HEK293 (cell line): Measurements from ENCODE around the gene PIANP.
"Not testable (repeated sequence)": the region's sequence is repeated elsewhere in the genome, so short reads cannot be mapped to it uniquely, and the experiment has no call there.

ENCODE experiments used
- CTCF ChIA-PET: fragments of 350-600 bp; formaldehyde crosslinking; extraction: SDS; loops from one replicate; lab custom pipeline; 2021; ENCODE audit warnings: antibody characterized with exemption; lab: Yijun Ruan, JAX
- POLR2A ChIA-PET: fragments of 300-600 bp; formaldehyde crosslinking; extraction: SDS; loops from one replicate; lab custom pipeline; 2020; ENCODE audit warnings: antibody characterized with exemption, inconsistent platforms; lab: Yijun Ruan, JAX
- H3K27ac ChIP-seq: fragments of 200-500 bp; sonication (Bioruptor generic); 2 replicates; pipeline ENCODE4 v1.5.1; 2014; ENCODE audit warnings: low read depth, low read length, control low read depth, inconsistent platforms; ENCODE audit errors: extremely low read depth
- H3K36me3 ChIP-seq, 2 experiments: fragments of 200-500 bp in 1 of 2; sonication (Bioruptor generic) in 1 of 2; 1 replicate in 1 of 2; 2 replicates in 1 of 2; pipeline ENCODE4 v1.5.1; 2014 to 2017; ENCODE audit warnings: inconsistent platforms in 2 of 2, low read length in 2 of 2; ENCODE audit not compliant: control insufficient read depth in 2 of 2, insufficient read depth in 1 of 2
- H3K4me1 ChIP-seq: fragments of 200-500 bp; sonication (Bioruptor generic); 2 replicates; pipeline ENCODE4 v1.5.1; 2014; ENCODE audit warnings: mild to moderate bottlenecking, low read length, inconsistent platforms; ENCODE audit not compliant: control insufficient read depth, insufficient read depth
- H3K4me3 ChIP-seq: 2 replicates; pipeline ENCODE4 v1.5.1; 2011; ENCODE audit warnings: low read depth, mild to moderate bottlenecking, control low read depth, low read length, moderate library complexity
- H3K9me3 ChIP-seq: fragments of 200-500 bp; sonication (Bioruptor generic); 2 replicates; pipeline ENCODE4 v1.5.1; 2014; ENCODE audit warnings: low read depth, low read length, inconsistent platforms; ENCODE audit not compliant: control insufficient read depth, insufficient read depth
- EGR2 ChIP-seq: fragments of 450-650 bp; formaldehyde crosslinking; IDR thresholded peaks from 2 replicates; pipeline ENCODE4 v1.5.1; 2016; ENCODE audit warnings: low read depth, missing biosample characterization, missing genetic modification characterization
- FEZF1 ChIP-seq: fragments of 450-650 bp; formaldehyde crosslinking; IDR thresholded peaks from 2 replicates; pipeline ENCODE4 v1.5.1; 2016; ENCODE audit warnings: missing biosample characterization, missing genetic modification characterization
- IKZF3 ChIP-seq: fragments of 450-650 bp; IDR thresholded peaks from 2 replicates; pipeline ENCODE4 v1.5.0; 2018; ENCODE audit warnings: missing biosample characterization, mild to moderate bottlenecking, missing genetic modification characterization, moderate library complexity
- TCF7L2 ChIP-seq: IDR thresholded peaks from 2 replicates; pipeline ENCODE4 v1.6.1; 2011; ENCODE audit warnings: low read depth, mild to moderate bottlenecking, inconsistent platforms, low read length, moderate library complexity, borderline replicate concordance
- ZBTB11 ChIP-seq: fragments of 450-650 bp; formaldehyde crosslinking; conservative IDR thresholded peaks from 2 replicates; pipeline ENCODE4 v1.5.1; 2016; ENCODE audit warnings: low read depth, missing biosample characterization, missing genetic modification characterization
- ZBTB20 ChIP-seq: fragments of 450-650 bp; formaldehyde crosslinking; IDR thresholded peaks from 2 replicates; pipeline ENCODE4 v1.5.1; 2016; ENCODE audit warnings: missing biosample characterization, missing genetic modification characterization
- ZFHX2 ChIP-seq: fragments of 450-650 bp; formaldehyde crosslinking; conservative IDR thresholded peaks from 2 replicates; pipeline ENCODE4 v1.5.1; 2016; ENCODE audit warnings: missing biosample characterization, missing genetic modification characterization
- ZNF19 ChIP-seq: fragments of 450-650 bp; formaldehyde crosslinking; IDR thresholded peaks from 2 replicates; pipeline ENCODE4; 2016; ENCODE audit warnings: missing biosample characterization, missing genetic modification characterization, low read depth
- ZNF292 ChIP-seq: fragments of 450-650 bp; formaldehyde crosslinking; IDR thresholded peaks from 2 replicates; pipeline ENCODE4 v1.5.1; 2016; ENCODE audit warnings: low read depth, missing biosample characterization, missing genetic modification characterization, borderline replicate concordance
- ZNF335 ChIP-seq: fragments of 450-650 bp; formaldehyde crosslinking; conservative IDR thresholded peaks from 2 replicates; pipeline ENCODE4 v1.5.1; 2016; ENCODE audit warnings: missing biosample characterization, missing genetic modification characterization
- ZNF350 ChIP-seq: fragments of 450-650 bp; formaldehyde crosslinking; IDR thresholded peaks from 2 replicates; pipeline ENCODE4 v1.5.0; 2017; ENCODE audit warnings: missing biosample characterization, mild to moderate bottlenecking, missing genetic modification characterization
- ZNF416 ChIP-seq: fragments of 450-650 bp; formaldehyde crosslinking; IDR thresholded peaks from 2 replicates; pipeline ENCODE4 v1.5.1; 2016; ENCODE audit warnings: missing biosample characterization, missing genetic modification characterization
- ZNF449 ChIP-seq: fragments of 450-650 bp; formaldehyde crosslinking; IDR thresholded peaks from 2 replicates; pipeline ENCODE4 v1.5.1; 2017; ENCODE audit warnings: missing biosample characterization, mild to moderate bottlenecking, missing genetic modification characterization, moderate library complexity
- ZNF560 ChIP-seq: fragments of 450-650 bp; formaldehyde crosslinking; IDR thresholded peaks from 2 replicates; pipeline ENCODE4 v1.5.1; 2017; ENCODE audit warnings: missing biosample characterization, missing genetic modification characterization, borderline replicate concordance
- ZNF596 ChIP-seq: fragments of 450-650 bp; IDR thresholded peaks from 2 replicates; pipeline ENCODE4 v1.5.0; 2018; ENCODE audit warnings: missing biosample characterization, mild to moderate bottlenecking, missing genetic modification characterization, moderate library complexity
- ZNF600 ChIP-seq: fragments of 450-650 bp; formaldehyde crosslinking; IDR thresholded peaks from 2 replicates; pipeline ENCODE4 v1.5.1; 2016; ENCODE audit warnings: missing biosample characterization, missing genetic modification characterization
- ZNF623 ChIP-seq: fragments of 450-650 bp; formaldehyde crosslinking; IDR thresholded peaks from 2 replicates; pipeline ENCODE4 v1.5.1; 2016; ENCODE audit warnings: missing biosample characterization, missing genetic modification characterization
- ZNF660 ChIP-seq: fragments of 450-650 bp; IDR thresholded peaks from 2 replicates; pipeline ENCODE4 v1.5.1; 2018; ENCODE audit warnings: missing biosample characterization, mild to moderate bottlenecking, missing genetic modification characterization
- TF ChIP-seq, protein P1 (sequence below): fragments of 450-650 bp; formaldehyde crosslinking; IDR thresholded peaks from 2 replicates; pipeline ENCODE4 v1.5.1; 2017; ENCODE audit warnings: missing biosample characterization, missing genetic modification characterization

The PIANP gene

DNA sequence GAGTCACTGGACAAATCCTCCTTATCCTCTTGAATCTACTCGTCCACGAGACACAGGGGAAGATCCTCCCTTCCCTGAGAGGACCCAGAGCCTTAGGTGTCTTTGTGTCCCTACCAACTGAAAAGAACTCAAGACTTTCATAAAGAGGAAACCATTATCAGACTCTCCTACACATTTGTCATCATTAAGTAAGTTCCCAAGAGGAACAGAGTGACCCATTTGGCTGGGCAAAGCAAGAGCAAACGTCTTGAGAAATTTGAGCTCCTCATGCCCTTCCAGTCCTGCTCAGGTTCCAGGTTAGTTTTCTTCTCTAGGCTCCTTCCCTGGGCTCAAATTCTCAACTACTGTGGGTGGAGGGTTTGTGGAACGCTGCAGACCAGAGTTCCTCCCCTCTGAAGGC lies 46.6 kb upstream of the PIANP start:
- no peak for TF ChIP-seq TCF7L2
- TF ChIP-seq ZNF623, result no peak
- TF ChIP-seq, protein P1, sequence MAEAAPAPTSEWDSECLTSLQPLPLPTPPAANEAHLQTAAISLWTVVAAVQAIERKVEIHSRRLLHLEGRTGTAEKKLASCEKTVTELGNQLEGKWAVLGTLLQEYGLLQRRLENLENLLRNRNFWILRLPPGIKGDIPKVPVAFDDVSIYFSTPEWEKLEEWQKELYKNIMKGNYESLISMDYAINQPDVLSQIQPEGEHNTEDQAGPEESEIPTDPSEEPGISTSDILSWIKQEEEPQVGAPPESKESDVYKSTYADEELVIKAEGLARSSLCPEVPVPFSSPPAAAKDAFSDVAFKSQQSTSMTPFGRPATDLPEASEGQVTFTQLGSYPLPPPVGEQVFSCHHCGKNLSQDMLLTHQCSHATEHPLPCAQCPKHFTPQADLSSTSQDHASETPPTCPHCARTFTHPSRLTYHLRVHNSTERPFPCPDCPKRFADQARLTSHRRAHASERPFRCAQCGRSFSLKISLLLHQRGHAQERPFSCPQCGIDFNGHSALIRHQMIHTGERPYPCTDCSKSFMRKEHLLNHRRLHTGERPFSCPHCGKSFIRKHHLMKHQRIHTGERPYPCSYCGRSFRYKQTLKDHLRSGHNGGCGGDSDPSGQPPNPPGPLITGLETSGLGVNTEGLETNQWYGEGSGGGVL, result no peak
- TF ChIP-seq ZNF350, result no peak
- no peak for TF ChIP-seq ZNF596 (tag by site-specific recombination)
- H3K27ac ChIP-seq, result no peak overlapping the region
- no peaks in the 10 kb centered on the region for H3K4me1 ChIP-seq
- POLR2A ChIA-PET, result interaction anchor here (0.7 to 1.0 kb wide), 3 partner anchors 18 to 48 kb away, joined by 3 to 4 read pairs (median 4); partner anchors contain the start of gene COPS7A
- peaks cover 39 to 66% of the 10 kb centered on the region in 2 experiments for H3K36me3 ChIP-seq
- H3K9me3 ChIP-seq, result no peaks in the 10 kb centered on the region
- H3K4me3 ChIP-seq, result no peak overlapping the region
- CTCF ChIA-PET, result interaction anchor here (1.0 kb wide), 1 partner anchor 184 kb away, joined by 5 read pairs; no protein-coding TSS in a partner anchor

DNA sequence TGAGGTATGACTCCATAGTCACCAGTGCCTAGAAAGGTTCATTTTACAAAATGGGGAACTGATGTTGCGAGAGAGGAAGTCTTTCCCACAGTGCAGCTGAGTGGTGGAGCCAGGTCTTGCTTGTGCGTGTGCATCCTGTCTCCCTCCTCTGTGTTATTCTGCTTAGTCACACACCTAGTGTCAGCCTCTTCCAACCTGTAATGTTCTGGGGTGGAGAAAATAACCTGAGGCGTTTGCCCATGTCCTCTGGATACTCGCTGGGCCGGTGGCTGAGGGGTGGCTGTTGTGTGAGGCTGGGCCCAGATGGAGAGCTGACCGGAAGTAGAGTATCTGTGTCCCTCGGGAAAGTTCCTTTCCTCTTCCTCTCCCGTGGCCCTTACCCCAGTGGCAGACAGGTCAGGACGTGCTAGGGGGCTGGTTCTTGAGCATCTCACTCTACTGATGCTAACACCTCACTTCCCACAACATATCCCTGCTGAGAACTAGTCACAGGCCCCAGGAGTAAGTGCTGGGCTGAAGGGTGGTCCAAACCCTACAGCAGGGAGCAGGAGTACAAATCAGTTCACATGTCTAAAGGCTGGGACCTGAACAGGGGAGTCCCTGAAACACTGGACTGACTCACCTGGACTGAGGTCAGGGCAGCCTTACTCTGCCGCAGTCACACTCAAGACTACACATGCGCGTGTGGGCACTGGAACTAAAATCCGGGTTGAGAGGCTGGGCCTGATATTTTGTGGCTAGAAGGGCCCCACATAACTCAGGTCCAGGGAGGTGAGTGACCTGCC lies 45.3 kb upstream of the PIANP start:
- no peak for TF ChIP-seq ZNF292 (tag by site-specific recombination)
- TF ChIP-seq ZNF660, result no peak
- no peak for TF ChIP-seq ZBTB20
- ChIA-PET CTCF (interaction anchor here (1.1 to 1.2 kb wide), 3 partner anchors 9 to 32 kb away, joined by 3 to 4 read pairs (median 4); no protein-coding TSS in a partner anchor), POLR2A (interaction anchor here (0.6 to 1.2 kb wide), 3 partner anchors 22 to 105 kb away, joined by 3 to 4 read pairs (median 3); partner anchors contain the start of genes CDCA3 and COPS7A)

GRCh38 chr12:6743300-6743699 lies 42.7 kb upstream of the PIANP start:
- ChIA-PET POLR2A (interaction anchor here (1.2 kb wide), 1 partner anchor 9 kb away, joined by 3 read pairs; no protein-coding TSS in a partner anchor), CTCF (interaction anchor here (0.6 to 3.3 kb wide), 4 partner anchors 10 to 456 kb away, joined by 4 to 24 read pairs (median 4); partner anchors contain the start of gene MLF2)
- H3K36me3 ChIP-seq, result peaks cover 18 to 27% of the 10 kb centered on the region in 2 experiments
- TF ChIP-seq EGR2 (tag by site-specific recombination) (0 out of 2 replicates have a peak, but pooled peaks have one; percentile 45), ZFHX2 (tag by site-specific recombination) (peak; percentile 38; the same call in 1 of the 2 replicates)
- TF ChIP-seq, all 188 proteins: peak for 2; not testable (repeated sequence) for 186
- H3K27ac ChIP-seq, H3K4me3 ChIP-seq, H3K4me1 ChIP-seq, H3K9me3 ChIP-seq: not testable (repeated sequence)

More for the DNA sequence above, 45.3 kb upstream of the PIANP start:
- Histone ChIP-seq H3K4me3 (no peak overlapping the region), H3K4me1 (no peaks in the 10 kb centered on the region), H3K9me3 (no peaks in the 10 kb centered on the region), H3K27ac (no peak overlapping the region), H3K36me3 (peaks cover 31 to 54% of the 10 kb centered on the region in 2 experiments)

DNA sequence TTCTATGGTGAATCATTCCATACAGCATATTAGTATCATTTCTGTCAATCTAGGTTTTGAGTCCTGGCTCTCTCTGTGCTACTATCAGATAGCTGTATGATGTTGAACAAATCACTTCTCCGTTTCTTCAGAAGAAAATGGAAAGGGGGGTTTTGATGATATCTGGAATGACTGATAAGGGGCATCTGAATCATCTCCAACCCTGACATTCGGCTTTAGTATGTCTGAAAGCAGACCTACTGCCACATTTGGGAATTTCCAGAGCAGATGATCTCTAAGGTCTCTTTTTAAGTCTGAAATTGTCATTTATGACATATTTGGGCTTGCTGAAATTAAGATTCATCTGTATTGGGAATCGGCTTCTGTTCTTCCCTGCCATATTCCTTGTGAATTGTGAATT lies 42.2 kb upstream of the PIANP start:
- Histone ChIP-seq H3K4me1 (no peaks in the 10 kb centered on the region), H3K27ac (no peak overlapping the region), H3K36me3 (peaks cover 13 to 23% of the 10 kb centered on the region in 2 experiments), H3K4me3 (no peak overlapping the region), H3K9me3 (no peaks in the 10 kb centered on the region)
- ChIA-PET CTCF (interaction anchor here (0.6 to 3.3 kb wide), 5 partner anchors 10 to 455 kb away, joined by 3 to 24 read pairs (median 4); partner anchors contain the start of gene MLF2), POLR2A (interaction anchor here (1.2 kb wide), 1 partner anchor 9 kb away, joined by 3 read pairs; no protein-coding TSS in a partner anchor)
- TF ChIP-seq FEZF1 (no peak), IKZF3 (tag by site-specific recombination) (no peak), ZNF416 (tag by site-specific recombination) (no peak), ZNF560 (no peak), ZNF600 (tag by site-specific recombination) (no peak), ZNF449 (no peak), ZBTB11 (tag by site-specific recombination) (no peak), ZNF292 (tag by site-specific recombination) (no peak), ZNF335 (tag by site-specific recombination) (no peak), ZNF19 (tag by site-specific recombination) (no peak), ZFHX2 (tag by site-specific recombination) (no peak)
